C1 segment of cervical spinal cord (tissue), 14 donors: ENCODE results near the gene PLA2G2F.
"Not testable (repeated sequence)": the region's sequence is repeated elsewhere in the genome, so short reads cannot be mapped to it uniquely, and the experiment has no call there.

Source experiments
- DNase-seq, 14 donors: peaks; one replicate each; lab custom pipeline; 2025; lab: John Stamatoyannopoulos, UW

Gene PLA2G2F

DNA sequence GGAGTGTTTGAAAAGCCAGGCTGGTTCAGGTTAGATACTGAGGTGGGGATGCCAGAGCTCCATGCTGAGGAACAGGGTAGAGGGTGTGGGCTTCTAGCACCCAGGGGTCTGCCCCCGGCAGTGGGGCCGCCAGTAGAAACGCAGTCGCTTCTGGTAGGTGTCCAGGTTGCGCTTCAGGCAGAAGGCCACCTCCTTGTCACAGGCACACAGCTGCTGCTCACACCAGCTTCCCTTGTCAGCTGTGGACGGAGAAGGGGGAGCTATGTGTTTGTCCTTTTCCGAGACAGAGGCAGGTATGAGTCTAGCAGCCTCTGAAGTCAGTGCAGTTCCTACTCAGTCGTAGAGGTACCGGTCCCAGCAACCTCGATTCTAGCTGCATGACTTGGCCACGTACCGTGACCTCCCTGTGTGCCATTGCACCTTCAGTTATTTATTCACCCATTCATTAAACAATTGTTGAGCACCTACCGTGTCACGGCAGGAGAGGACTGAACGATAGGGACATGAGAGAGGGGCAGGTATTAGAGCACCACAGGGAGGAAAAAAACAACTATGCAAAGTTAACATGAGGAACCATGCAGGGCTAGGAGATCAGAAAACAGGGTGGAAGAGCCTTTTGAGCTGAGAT lies 25.0 kb upstream of the PLA2G2F start:
- DNase-seq = no peak

DNA sequence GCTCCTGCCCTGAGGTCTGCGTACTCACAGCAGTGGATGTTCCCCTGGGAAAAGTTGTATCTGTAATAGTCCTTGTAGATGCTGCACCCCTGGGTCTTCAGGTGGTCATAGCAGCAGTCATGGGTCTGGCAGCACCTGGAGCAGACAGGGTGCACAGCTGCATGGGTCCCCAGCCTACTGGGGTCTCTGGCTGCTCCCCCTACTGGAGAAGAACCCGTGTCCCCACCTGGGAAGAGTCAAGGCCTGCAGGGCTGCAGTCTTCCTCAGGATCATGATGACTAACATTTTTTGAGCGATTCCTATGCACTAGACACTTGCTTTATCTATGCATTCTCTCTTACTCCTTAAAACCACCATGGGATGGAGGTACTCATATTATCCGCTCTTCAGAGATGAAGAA lies 23.6 kb upstream of the PLA2G2F start:
- no peak for DNase-seq

GRCh38 chr1:20115916-20116315 lies 23.2 kb upstream of the PLA2G2F start:
- DNase-seq = no peak

GRCh38 chr1:20117236-20117635 lies 21.9 kb upstream of the PLA2G2F start:
- DNase-seq = no peak

DNA sequence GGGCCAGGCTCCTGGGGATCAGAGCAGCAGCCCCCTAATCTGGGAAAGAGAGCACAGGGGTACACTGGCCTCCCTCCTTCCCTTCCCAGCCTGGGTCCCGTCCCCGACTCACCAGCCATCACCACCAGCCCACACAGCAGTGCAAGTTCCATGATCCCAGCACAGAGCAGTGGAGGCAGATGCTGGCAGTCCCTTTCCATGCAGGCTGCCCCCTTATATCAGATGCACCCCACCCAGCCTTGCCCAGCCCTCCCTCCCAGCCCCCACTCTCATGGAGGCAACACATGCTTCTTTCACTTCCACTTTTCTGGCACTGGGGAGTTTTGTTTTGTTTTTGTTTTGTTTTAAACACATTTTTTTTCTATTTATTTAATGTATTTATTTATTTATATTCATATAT lies 19.8 kb upstream of the PLA2G2F start, which contains the start of gene PLA2G2D:
Gene PLA2G2D (minus strand): TSS at position 190 of the 400 bp plus-strand sequence. CDS start 38 bp downstream, at position 152.
- no peak for DNase-seq

DNA sequence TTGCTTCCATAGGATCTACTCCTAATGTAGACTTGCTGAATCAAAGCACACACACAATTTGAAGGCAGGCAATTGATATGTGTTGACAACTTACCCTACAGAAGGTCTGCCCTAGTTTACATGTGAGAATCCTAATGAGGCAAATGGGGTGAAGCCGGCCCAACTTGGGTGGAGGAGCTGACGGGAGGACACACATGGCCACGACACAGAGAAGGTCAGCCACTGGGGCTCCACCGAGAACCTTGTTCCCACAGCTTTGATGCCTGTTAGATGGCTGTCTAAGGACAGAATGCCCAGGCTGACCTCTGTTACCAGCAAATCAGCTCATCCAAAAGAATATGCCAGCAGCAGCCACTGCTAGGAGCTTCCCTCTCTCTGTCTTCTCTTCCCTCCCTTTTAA lies 18.3 kb upstream of the PLA2G2F start:
- DNase-seq = no peak

GRCh38 chr1:20123722-20124455 lies 15.2 kb upstream of the PLA2G2F start:
- no peak for DNase-seq

GRCh38 chr1:20124456-20125057 lies 14.6 kb upstream of the PLA2G2F start:
- no peak for DNase-seq

GRCh38 chr1:20125100-20125499 lies 14.0 kb upstream of the PLA2G2F start:
- no peak for DNase-seq

- no peak for DNase-seq
Measured at GRCh38 chr1:20126041-20126805, 12.9 kb upstream of the PLA2G2F start.

DNA sequence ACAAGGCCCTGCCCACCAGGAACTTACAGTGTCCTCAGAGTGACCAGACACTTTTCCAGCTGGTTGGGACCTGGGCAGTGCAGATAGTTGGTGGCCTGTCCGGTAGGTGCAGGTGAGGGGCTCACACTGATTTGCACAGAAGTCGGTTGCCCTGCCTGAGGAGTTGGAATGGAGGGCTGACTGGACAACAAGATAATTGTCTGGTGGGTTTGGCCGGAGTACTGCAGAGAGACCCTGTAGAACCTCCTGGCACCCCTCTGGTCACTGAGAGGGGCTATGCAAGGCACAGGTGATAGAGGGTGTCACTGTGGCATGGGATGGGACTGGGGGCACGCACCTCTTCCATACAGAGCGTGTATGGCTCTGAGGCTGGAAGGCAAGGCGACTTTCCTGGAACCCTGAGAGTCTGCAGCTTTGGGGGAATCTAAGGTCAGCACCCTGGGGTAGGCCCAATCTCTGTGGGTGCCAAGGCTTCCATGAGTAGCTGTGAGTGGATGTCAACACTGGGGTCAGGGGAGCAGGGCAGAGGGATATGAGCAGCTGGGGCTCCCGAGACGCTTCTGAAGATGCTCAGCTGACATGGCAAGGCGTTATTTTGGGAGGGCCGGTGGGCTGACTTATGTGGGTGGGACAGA lies 12.2 kb upstream of the PLA2G2F start:
- DNase-seq = no peak

- DNase-seq = not testable (repeated sequence)
Measured at GRCh38 chr1:20130518-20130917, 8.6 kb upstream of the PLA2G2F start.

DNA sequence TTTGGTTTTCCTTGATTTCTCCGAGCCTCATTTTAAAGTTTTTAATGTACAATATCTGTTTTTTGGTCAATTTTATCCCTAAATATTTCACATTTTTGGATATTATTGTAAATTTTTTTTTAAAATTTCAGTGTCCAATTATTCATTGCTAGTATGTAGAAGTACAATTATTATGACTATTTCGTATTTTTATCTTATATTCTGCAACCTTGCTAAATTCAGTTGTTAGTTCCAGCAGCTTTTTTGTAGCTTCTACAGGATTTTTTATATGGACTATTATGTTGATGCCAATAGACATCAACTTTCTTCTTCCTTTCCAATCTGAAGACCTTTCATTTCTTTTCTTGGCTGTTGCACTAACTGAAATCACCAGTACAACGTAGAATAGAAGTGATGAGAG lies 4.1 kb upstream of the PLA2G2F start:
- no peak for DNase-seq

DNA sequence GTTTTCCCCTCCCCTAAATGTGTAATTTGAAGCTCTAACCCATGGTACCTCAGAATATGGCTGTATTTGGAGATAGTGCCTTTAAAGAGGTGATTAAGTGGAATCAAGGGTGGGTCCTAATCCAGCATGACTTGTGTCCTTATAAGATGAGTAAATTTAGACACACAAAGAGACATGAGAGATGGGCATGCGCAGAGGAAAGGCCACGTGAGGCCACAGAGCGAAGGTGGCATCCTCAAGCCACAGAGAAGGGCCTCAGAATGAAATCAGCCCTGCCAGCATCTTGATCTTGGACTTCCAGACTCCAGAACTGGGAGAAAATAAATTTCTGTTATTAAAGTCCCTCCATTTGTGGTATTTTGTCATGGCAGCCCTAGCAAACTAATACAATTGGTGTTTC lies 2.9 kb upstream of the PLA2G2F start:
- DNase-seq = no peak

DNA sequence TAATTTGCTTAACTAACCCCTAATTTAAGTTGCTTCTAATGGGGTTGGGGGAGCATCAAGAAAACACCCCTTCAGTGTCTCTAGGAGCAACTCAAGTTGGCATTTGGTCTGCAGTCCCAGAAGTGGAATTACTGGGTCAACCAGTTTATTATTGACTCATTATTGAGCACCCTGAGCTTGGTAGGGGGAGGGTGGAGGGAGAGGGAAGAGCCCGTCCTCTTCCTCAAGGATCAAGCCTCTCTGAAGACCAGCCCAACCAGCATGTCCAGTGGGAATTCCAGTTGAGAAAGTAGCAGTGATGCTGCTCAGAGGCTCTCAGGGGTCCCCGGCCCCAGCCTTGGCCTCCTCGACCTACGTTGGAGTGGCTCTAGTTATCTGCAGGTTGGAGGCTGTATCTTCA lies 2.1 kb upstream of the PLA2G2F start:
- DNase-seq = no peak

GRCh38 chr1:20137604-20138003 lies 1.5 kb upstream of the PLA2G2F start:
- no peak for DNase-seq

DNA sequence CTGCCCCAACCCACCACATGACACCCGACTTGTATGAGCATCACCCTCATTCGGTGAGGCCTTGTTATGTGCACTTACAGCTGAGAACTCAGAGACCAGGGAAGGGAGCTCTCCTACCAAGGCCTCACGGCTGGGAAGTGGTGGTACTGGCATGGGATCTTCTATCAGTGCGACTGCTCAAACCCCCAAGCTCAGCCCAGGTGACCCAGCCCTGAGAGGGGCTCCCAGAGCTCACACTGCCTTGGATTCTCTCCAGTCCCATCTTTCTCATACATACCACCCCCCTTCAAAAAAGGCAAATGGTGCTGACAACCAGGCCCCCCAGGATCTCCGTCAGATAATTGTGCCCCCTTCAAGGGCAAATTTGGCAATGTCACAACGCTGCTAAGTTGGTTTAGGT lies 777 bp upstream of the PLA2G2F start:
- no peak for DNase-seq

DNA sequence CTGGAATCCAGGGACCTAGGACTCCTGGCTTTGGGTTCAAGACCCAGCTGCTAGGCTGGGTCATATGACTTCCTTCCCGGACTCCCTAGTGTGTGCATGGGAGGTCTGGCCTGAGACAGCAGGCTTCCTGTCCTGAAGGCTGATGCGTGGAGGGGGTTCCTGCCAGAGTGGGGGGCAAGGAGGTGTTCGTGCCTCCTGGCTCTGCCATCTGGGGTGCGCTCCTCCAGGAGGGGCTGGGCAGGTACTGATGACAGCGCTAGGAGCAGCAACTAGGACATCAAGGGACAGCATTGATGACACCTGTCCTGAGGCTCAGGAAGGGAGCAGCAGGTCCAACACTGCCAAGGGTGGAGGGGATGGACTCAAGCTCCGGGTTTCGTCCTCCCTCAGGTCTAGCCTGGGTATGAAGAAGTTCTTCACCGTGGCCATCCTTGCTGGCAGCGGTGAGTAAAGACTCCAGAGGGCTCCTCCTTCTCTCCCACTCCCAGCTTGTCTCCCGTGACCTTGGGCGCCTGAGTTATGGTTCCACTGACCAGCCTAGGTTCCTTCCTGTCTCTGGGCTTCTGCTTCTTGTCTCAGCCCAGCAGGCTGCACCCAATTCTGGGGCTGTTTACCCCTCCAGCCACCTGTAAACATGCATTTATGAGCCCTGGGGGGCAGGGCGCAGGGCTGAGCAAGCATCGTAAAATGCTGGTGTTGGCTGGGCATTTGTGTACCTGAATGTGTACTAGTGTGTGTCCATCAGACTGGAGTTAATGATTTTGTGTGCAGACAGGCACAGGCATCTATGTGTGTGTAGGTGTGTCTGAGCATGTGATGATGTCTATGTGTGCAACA lies 871 bp downstream of the PLA2G2F start:
- no peak for DNase-seq

- DNase-seq = no peak
Measured at GRCh38 chr1:20141001-20141400, 1.9 kb downstream of the PLA2G2F start.

- DNase-seq = no peak
Measured at GRCh38 chr1:20141466-20141865, 2.3 kb downstream of the PLA2G2F start.
